ENCODE results near the gene COX7A1. TPM values are rescaled to one million over a fixed set of nuclear protein-coding genes. Genes with fewer than 3 reads are reported as not detected.

The COX7A1 gene
- total and polyA plus RNA-seq, 2 donors (not counting 1 experiment from before 2014, with no cell fraction given): 42.5 to 77.9 TPM

DNA sequence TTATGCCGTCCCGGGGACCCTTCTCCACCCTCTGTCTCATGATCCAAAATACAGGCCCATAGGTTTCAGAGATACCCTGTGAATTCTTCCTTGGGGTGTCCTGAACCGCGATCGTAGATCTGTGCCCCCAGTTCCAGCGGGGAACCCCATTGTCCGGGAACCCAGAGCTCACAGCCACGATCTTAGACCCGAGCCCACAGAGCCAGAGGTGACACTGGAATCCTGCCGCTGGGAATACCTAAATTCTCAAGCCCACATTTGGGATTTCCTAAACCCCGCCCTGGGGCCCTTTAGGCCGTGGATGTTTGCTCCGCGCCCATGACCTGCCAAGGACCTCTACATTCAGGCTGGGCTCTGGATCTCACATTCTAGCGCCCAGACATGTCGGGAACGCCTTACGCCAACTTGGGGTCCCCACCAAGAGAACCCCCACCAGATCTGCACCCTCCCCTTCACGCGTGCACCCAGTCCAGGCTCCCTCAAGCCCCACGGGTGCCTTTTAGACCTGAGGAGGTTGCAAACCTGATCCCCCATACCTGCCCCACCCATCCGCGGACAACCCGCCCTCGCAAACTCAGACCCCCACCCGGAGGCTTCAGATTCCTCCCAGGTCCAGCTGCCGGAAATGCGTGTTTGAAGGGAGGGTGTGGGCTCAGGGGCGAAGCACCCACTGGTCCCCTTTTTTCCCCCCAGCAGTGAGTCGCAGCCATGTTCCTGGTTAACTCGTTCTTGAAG lies 11.8 kb downstream of the COX7A1 start:
- Histone ChIP-seq H3K9me3 (ENCODE audit: control insufficient read depth, insufficient read depth, low read depth, low read length) (no peaks in the 10 kb centered on the region), H3K4me2 (ENCODE audit: extremely low read depth, insufficient read depth, low read length) (peak overlapping the region; percentile 64), H2AFZ (ENCODE audit: low read length) (no peak overlapping the region), H3K36me3 (ENCODE audit: control insufficient read depth, insufficient read depth, low read length) (peaks cover 19% of the 10 kb centered on the region), H3K27ac (ENCODE audit: insufficient read depth, low read length) (peak overlapping the region; percentile 98), H3K4me3 (replicated peaks in 1 of 4; ENCODE audit: control extremely low read depth in 1 of 4, insufficient read depth in 1 of 4, low read depth in 3 of 4, low read length in 4 of 4) (peak overlapping the region; percentile 89 to 100 (median 97)), H3K79me2 (ENCODE audit: control insufficient read depth, insufficient read depth, low read length) (peaks cover 27% of the 10 kb centered on the region), H3K9ac (ENCODE audit: insufficient read depth, low read length) (peak overlapping the region; percentile 96), H4K20me1 (ENCODE audit: control insufficient read depth, extremely low read depth, insufficient read depth, low read length) (no peaks in the 10 kb centered on the region), H3K27me3 (ENCODE audit: control insufficient read depth, insufficient read depth, low read length) (no peaks in the 10 kb centered on the region), H3K4me1 (ENCODE audit: control insufficient read depth, extremely low read depth, insufficient read depth, low read length) (peaks cover 9% of the 10 kb centered on the region)
- TF ChIP-seq, protein P1, sequence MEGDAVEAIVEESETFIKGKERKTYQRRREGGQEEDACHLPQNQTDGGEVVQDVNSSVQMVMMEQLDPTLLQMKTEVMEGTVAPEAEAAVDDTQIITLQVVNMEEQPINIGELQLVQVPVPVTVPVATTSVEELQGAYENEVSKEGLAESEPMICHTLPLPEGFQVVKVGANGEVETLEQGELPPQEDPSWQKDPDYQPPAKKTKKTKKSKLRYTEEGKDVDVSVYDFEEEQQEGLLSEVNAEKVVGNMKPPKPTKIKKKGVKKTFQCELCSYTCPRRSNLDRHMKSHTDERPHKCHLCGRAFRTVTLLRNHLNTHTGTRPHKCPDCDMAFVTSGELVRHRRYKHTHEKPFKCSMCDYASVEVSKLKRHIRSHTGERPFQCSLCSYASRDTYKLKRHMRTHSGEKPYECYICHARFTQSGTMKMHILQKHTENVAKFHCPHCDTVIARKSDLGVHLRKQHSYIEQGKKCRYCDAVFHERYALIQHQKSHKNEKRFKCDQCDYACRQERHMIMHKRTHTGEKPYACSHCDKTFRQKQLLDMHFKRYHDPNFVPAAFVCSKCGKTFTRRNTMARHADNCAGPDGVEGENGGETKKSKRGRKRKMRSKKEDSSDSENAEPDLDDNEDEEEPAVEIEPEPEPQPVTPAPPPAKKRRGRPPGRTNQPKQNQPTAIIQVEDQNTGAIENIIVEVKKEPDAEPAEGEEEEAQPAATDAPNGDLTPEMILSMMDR (conservative IDR thresholded peaks at IDR 0.05 in 1 of 2, IDR thresholded peaks at IDR 0.05 in 1 of 2; ENCODE audit: low read depth in 1 of 2, low read length in 2 of 2): no peak
- no peak for TF ChIP-seq EZH2 (IDR thresholded peaks at IDR 0.05; ENCODE audit: low read length, missing control alignments)
- DNase-seq (ENCODE audit: low read depth in 2 of 2): peak; percentile 47 to 75

DNA sequence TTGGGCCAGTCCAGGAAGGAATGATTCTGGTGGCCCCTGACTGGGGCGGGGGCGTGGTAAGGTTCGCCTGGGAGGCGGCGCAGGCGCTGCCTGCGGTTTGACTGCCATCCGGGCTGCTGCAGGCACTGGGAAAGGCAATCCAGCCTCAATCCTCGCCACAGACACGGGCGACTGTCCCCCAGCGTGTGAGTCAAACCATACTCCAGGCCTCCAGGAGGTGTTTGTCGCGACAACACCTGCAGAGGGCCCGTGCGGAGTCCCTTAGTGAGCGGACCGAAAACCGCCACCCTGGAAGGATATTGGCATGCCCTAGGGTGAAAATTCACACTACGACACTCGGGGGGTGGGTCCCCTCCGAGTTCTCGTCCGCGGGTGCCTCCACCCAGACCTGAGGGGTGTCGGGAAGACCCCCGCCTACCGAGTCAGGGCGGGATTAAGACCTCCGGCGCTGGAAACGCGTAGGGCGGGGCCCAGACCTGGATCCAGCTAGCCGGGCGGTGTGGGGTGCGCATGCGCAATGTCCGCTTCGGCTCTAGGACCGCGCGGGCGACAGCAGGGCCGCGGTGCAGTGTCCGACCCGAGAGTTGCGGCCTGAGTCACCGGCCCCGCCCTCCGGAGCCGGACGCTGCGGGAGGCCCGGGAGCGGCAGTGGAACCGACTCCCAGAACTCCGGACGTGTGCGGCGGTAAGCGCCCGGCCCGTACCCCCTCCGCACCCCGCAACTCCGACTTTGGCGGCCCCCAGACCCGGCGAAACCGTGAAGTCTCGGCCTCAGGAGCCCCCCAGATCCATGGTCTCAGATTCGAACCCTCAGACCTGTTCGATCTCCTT lies 12.6 kb downstream of the COX7A1 start, which contains the start of gene CAPNS1:
CAPNS1 (plus strand) TSS at position 594 of the 831 bp plus-strand sequence. CDS start 946 bp downstream, outside the sequence.
- H3K4me1 ChIP-seq (ENCODE audit: control insufficient read depth, extremely low read depth, insufficient read depth, low read length): peaks cover 9% of the 10 kb centered on the region
- H4K20me1 ChIP-seq (ENCODE audit: control insufficient read depth, extremely low read depth, insufficient read depth, low read length): no peaks in the 10 kb centered on the region
- peaks cover 27% of the 10 kb centered on the region for H3K79me2 ChIP-seq (ENCODE audit: control insufficient read depth, insufficient read depth, low read length)
- H3K27me3 ChIP-seq (ENCODE audit: control insufficient read depth, insufficient read depth, low read length): no peaks in the 10 kb centered on the region
- H3K36me3 ChIP-seq (ENCODE audit: control insufficient read depth, insufficient read depth, low read length): peaks cover 18% of the 10 kb centered on the region
- no peaks in the 10 kb centered on the region for H3K9me3 ChIP-seq (ENCODE audit: control insufficient read depth, insufficient read depth, low read depth, low read length)
- TF ChIP-seq EZH2 (IDR thresholded peaks at IDR 0.05; ENCODE audit: low read length, missing control alignments): no peak
- TF ChIP-seq, protein P1 (conservative IDR thresholded peaks at IDR 0.05 in 1 of 2, IDR thresholded peaks at IDR 0.05 in 1 of 2; ENCODE audit: low read depth in 1 of 2, low read length in 2 of 2): no peak
- H3K27ac ChIP-seq (ENCODE audit: insufficient read depth, low read length): peak within 1 kb of the TSS; percentile 98
- H2AFZ ChIP-seq (ENCODE audit: low read length): peak within 1 kb of the TSS; percentile 92
- peak within 1 kb of the TSS; percentile 74 for H3K4me2 ChIP-seq (ENCODE audit: extremely low read depth, insufficient read depth, low read length)
- peak within 1 kb of the TSS; percentile 96 for H3K9ac ChIP-seq (ENCODE audit: insufficient read depth, low read length)
- DNase-seq (ENCODE audit: low read depth in 2 of 2): peak; percentile 91 to 94
- peak within 1 kb of the TSS; percentile 89 to 100 (median 97) for H3K4me3 ChIP-seq (replicated peaks in 1 of 4; ENCODE audit: control extremely low read depth in 1 of 4, insufficient read depth in 1 of 4, low read depth in 3 of 4, low read length in 4 of 4)

DNA sequence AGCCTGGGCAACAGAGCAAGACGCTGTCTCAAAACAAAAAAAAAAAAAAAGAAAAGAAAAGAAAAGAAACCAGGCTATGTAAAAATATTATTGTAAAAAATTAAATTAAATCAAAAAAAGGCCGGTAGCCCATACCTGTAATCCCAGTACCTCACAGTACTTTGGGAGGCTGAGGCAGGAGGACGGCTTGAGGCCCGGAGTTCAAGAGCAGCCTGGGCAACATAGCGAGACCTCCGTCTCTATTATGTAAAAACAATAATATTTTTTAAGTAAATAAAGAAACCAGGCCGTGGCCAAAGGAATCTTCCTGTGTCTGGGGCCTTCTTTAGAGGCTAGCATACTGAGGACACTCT lies 13.2 kb downstream of the COX7A1 start:
- Histone ChIP-seq H2AFZ (ENCODE audit: low read length) (peak overlapping the region; percentile 92), H3K9ac (ENCODE audit: insufficient read depth, low read length) (peak overlapping the region; percentile 96), H3K27me3 (ENCODE audit: control insufficient read depth, insufficient read depth, low read length) (no peaks in the 10 kb centered on the region), H3K36me3 (ENCODE audit: control insufficient read depth, insufficient read depth, low read length) (peaks cover 14% of the 10 kb centered on the region), H3K27ac (ENCODE audit: insufficient read depth, low read length) (peak overlapping the region; percentile 98), H3K4me1 (ENCODE audit: control insufficient read depth, extremely low read depth, insufficient read depth, low read length) (peaks cover 9% of the 10 kb centered on the region), H3K4me2 (ENCODE audit: extremely low read depth, insufficient read depth, low read length) (peak overlapping the region; percentile 74), H3K79me2 (ENCODE audit: control insufficient read depth, insufficient read depth, low read length) (peaks cover 27% of the 10 kb centered on the region), H3K9me3 (ENCODE audit: control insufficient read depth, insufficient read depth, low read depth, low read length) (no peaks in the 10 kb centered on the region), H4K20me1 (ENCODE audit: control insufficient read depth, extremely low read depth, insufficient read depth, low read length) (no peaks in the 10 kb centered on the region), H3K4me3 (replicated peaks in 1 of 4; ENCODE audit: control extremely low read depth in 1 of 4, insufficient read depth in 1 of 4, low read depth in 3 of 4, low read length in 4 of 4) (peak overlapping the region; percentile 74 to 100 (median 97))
- no peak for DNase-seq (ENCODE audit: low read depth in 2 of 2)
- TF ChIP-seq EZH2 (IDR thresholded peaks at IDR 0.05; ENCODE audit: low read length, missing control alignments): no peak
- TF ChIP-seq, protein P1 (conservative IDR thresholded peaks at IDR 0.05 in 1 of 2, IDR thresholded peaks at IDR 0.05 in 1 of 2; ENCODE audit: low read depth in 1 of 2, low read length in 2 of 2): no peak

Data from fibroblast of lung (primary cell).